ENCODE results near the gene EPO.
"Not testable (repeated sequence)": the region's sequence is repeated elsewhere in the genome, so short reads cannot be mapped to it uniquely, and the experiment has no call there.

Gene EPO

GRCh38 chr7:100736671-100737070, 16.4 kb downstream of the EPO start:
- DNase-seq (ENCODE audit: low read depth in 2 of 2): no peak

DNA sequence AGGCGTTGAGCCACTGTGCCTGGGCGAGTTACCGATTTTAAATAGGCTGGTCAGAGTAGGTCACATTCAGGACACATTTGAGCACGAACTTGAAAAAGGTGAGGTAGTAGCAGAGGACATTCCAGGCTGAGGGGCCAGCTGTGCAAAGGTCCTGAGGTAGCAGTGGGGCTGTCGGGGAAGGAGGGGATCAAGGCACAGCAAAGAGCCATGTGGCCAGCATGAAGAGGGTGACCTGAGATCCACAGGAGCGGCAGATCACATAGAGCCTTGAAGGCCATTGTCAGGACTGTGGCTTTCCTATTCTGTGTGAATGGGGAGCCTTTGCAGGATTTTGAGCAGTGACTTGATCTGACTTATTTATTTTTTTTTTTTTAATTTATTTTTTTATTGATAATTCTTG, 19.7 kb downstream of the EPO start:
- no peak for DNase-seq (ENCODE audit: low read depth in 2 of 2)

DNA sequence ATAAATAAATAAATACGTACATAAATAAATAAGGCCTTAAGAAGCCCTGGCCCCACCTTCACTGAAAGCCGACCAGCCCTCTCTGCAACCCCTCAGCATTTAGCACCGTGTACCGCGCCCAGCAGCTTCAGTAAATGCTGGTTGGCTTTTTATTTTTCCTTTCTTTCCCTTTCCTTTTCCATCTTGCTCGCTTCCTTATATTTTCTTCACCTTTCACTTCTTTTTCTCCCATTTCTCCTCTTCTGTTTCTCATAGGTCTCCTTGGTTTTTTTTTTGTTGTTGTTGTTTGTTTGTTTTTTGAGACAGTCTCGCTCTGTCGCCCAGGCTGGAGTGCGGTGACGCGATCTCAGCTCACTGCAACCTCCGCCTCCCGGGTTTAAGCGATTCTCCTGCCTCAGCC, 24.3 kb downstream of the EPO start:
- no peak for DNase-seq (ENCODE audit: low read depth in 2 of 2)

DNA sequence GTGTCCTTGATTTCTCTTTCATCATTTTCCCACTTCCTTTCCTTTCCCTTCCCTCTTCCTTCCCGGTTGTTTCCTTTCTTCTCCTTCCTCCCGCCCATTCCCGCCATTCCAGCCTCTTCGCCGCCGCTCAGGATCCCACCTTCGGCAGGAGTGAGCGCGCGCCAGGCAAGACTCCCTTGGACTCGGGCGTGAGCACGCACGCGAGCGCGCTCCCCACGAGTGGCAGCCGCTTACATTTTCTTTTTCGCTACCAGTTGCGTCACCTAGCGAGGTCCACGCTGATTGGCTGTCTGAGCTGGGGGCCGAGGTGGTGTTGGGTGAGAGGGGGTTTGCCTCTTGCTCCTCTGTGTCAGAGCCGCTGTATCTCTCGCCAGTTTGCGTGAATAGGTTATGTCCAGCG, 24.9 kb downstream of the EPO start:
- DNase-seq (ENCODE audit: low read depth in 2 of 2): no peak

- DNase-seq (ENCODE audit: low read depth in 2 of 2): no peak
Observed at GRCh38 chr7:100752994-100753393, 32.7 kb downstream of the EPO start.

DNA sequence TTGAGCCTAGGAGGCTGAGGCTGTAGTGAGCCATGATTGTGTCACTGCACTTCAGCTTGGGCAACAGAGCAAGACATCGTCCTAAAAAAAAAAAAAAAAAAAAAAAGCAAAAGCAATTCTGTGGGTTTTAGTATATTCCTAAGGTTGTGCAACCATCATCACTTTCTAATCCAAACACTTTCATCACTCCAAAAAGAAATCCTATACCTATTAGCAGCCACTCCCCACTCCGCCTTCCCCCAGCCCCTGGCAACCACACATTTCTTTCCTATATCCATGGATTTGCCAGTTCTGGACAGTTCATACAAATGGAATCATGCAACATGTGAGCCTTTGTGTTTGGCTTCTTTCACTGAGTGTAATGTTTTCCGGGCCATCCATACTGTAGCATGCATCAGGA, 33.5 kb downstream of the EPO start:
- DNase-seq (ENCODE audit: low read depth in 2 of 2): no peak

- DNase-seq (ENCODE audit: low read depth in 2 of 2): no peak
Observed at GRCh38 chr7:100759357-100760171, 39.3 kb downstream of the EPO start.

- not testable (repeated sequence) for DNase-seq (ENCODE audit: low read depth in 2 of 2)
Observed at GRCh38 chr7:100762841-100763240, 42.6 kb downstream of the EPO start.

DNA sequence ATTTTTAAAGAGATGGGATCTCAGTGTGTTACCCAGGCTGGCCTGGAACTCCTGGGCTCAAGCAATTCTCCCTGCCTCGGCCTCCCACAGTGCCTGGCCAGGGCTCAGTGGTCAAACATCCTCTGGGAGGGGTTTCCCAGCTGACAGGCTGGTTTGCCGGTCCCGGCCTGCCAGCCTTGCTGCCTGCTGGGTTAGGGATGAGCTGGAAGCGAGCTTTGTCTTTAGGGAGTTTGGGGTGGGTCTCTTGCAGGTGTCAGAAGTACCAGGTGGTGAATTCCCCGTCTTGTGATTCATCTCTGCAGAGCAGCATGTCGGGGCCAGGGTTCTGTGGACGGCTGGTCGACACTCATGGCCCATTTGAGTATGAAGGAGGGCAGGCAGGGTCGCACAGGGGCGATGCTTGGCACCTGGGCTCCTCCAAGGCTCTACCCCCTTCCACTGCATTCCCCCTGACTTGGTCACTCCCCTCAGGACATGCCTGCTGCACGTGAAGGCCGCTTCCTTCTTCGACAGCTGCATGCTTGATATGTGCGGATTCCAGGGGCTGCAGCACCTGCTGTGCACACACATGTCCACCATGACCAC, 43.4 kb downstream of the EPO start:
- no peak for DNase-seq (ENCODE audit: low read depth in 2 of 2)

- no peak for DNase-seq (ENCODE audit: low read depth in 2 of 2)
Observed at GRCh38 chr7:100764841-100765240, 44.6 kb downstream of the EPO start.

- DNase-seq (ENCODE audit: low read depth in 2 of 2): no peak
Observed at GRCh38 chr7:100765250-100765649, 45.0 kb downstream of the EPO start.

DNA sequence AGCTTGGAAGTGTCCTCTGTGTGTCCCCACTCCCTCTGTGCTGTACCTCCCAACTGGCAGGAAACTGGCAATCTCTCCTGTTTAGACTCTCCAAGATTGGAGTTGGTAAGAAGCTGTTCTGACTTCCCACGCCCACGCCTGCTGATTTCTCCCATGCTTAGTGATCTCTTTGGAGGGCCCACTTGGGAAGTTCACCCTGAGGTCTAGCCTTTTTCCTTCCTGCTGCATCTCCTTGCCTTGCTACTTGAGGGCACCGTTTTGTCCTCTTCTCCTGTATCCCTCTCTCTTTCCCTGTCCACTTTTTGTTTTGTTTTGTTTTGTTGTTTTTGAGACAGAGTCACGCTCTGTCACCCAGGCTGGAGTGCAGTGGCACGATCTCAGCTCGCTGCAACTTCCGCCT, 48.5 kb downstream of the EPO start:
- no peak for DNase-seq (ENCODE audit: low read depth in 2 of 2)
